ENCODE results near the gene DDX23. TPM values are rescaled to one million over a fixed set of nuclear protein-coding genes. Genes with fewer than 3 reads are reported as not detected.

DDX23 gene
- total and polyA plus RNA-seq, 7 experiments from 2014 or later: 32.8 to 160 (median 90.9) TPM

DNA sequence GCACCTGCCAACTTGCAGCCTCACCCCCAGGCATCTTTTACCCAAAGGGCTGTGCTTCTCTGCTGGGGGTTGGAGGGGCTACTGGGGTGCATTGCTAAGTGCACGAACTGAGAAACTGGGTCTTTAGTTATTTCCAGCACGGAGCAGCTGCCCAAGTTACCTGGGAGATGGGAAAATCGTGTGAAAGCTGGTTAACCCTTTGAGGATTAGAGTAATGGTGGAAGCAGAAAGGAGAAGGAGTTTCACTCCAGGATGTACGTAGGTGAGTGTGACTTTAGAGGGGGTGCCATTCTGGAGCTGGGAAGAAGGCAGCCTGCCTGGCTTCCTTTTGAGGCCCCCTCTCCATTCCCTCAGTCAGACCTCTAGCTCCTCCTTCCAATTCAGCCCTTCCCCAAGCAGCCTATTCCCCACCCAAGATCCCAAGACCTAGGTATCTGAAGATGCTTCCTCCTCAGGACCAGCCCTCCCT, 62.1 kb downstream of the DDX23 start:
- Histone ChIP-seq H3K4me1 (ENCODE audit: control insufficient read depth in 2 of 2, insufficient read depth in 2 of 2, low read length in 2 of 2) (no peaks in the 10 kb centered on the region), H3K9me3 (ENCODE audit: control insufficient read depth in 2 of 3, low read length in 3 of 3) (no peaks in the 10 kb centered on the region), H3K36me3 (ENCODE audit: control insufficient read depth in 2 of 3, insufficient read depth in 3 of 3, low read length in 3 of 3) (no peaks in the 10 kb centered on the region), H3K4me3 (ENCODE audit: low read length) (no peak overlapping the region), H3K27me3 (ENCODE audit: control insufficient read depth in 2 of 2, insufficient read depth in 2 of 2, low read length in 2 of 2) (peaks cover 12 to 15% of the 10 kb centered on the region in 2 donors), H3K27ac (ENCODE audit: low read depth, low read length) (no peak overlapping the region)
- H3K36me3 Mint-ChIP-seq: no peaks in the 10 kb centered on the region
- DNase-seq (no peak), ATAC-seq (no peak)
- no peak overlapping the region for H3K27ac Mint-ChIP-seq
- ChIA-PET POLR2A (no interaction called here), CTCF (interaction anchor here (1.0 kb wide), 2 partner anchors 35 to 101 kb away, joined by 3 read pairs; no protein-coding TSS in a partner anchor)
- no peaks in the 10 kb centered on the region for H3K9me3 Mint-ChIP-seq
- peaks cover 42 to 64% (median 49%) of the 10 kb centered on the region in 5 donors for H3K27me3 Mint-ChIP-seq
- H3K4me1 Mint-ChIP-seq: peaks cover 5 to 14% (median 10%) of the 10 kb centered on the region in 7 donors
- intact Hi-C loops (cut with micrococcal nuclease): loop anchor here in 1 of 2 donors (2.0 kb wide), 1 partner anchor 25 kb away; no protein-coding TSS in a partner anchor
- H3K4me3 Mint-ChIP-seq: peak overlapping the region in 9 of 10 donors; percentile 17 to 79 (median 62)

DNA sequence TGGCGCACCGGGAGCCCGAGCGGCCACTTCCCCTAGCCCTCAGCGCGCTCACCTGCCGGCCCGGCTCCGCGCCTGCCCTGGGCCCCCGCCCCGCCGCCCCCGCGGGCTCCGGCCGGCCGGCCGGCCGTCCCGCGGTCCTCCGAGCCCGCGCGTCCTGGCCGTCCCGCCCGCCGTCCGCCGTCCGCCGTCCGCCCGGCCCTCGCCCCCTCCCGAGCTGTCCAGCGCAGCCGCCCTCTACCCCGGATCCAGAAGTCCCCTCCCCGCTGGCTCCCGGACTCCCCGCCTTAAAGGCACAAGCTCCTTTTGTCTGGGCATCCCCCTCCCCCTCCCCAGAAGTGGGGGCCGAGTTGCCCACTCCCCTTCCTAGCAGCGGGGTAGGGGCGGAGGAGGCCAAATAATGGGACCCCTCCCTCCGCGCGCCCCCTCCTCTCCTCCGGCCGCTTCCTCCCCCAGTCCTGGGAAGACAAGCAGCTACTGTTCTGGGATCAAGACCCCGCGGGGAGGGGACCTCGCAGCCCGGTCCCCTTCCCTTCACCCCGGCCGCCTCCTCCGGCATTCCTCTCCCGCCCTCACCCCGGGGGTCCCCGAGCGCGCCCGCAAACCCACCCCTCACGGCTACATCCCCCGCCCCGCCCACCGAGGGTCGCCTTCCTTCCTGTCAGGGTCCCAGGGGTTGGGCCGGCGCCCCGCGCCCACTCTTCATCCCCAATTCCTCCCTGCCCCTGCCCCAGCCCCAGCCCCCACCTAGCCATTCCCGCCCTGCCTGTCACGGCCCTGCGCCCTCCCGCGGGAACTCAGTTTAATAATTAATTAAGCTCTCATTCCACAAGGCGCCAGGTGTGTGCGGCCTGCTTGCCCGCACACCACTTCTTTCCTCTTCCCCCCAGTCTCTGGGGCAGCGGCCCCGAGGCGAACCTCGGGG, 62.8 kb downstream of the DDX23 start, which contains the start of gene ADCY6:
Gene ADCY6, minus strand, starts transcription at position 236 of the 922 bp plus-strand sequence. CDS start 5,655 bp downstream, outside the sequence.
- Histone ChIP-seq H3K27me3 (ENCODE audit: control insufficient read depth in 2 of 2, insufficient read depth in 2 of 2, low read length in 2 of 2) (peaks cover 12 to 15% of the 10 kb centered on the region in 2 donors), H3K36me3 (ENCODE audit: control insufficient read depth in 2 of 3, insufficient read depth in 3 of 3, low read length in 3 of 3) (no peaks in the 10 kb centered on the region), H3K4me3 (ENCODE audit: low read length) (no peak within 1 kb of the TSS), H3K27ac (ENCODE audit: low read depth, low read length) (no peak within 1 kb of the TSS), H3K4me1 (ENCODE audit: control insufficient read depth in 2 of 2, insufficient read depth in 2 of 2, low read length in 2 of 2) (no peaks in the 10 kb centered on the region), H3K9me3 (ENCODE audit: control insufficient read depth in 2 of 3, low read length in 3 of 3) (no peaks in the 10 kb centered on the region)
- POLR2A ChIA-PET: no interaction called here
- peak within 1 kb of the TSS; percentile 59 to 86 (median 66) for H3K4me3 Mint-ChIP-seq
- DNase-seq (peak in 1 of 9 donors; percentile 8), ATAC-seq (peak; percentile 34)
- H3K36me3 Mint-ChIP-seq: no peaks in the 10 kb centered on the region
- H3K4me1 Mint-ChIP-seq: peaks cover 5 to 14% (median 10%) of the 10 kb centered on the region in 7 donors
- CTCF ChIA-PET: no interaction called here
- H3K27ac Mint-ChIP-seq: no peak within 1 kb of the TSS
- H3K27me3 Mint-ChIP-seq: peaks cover 44 to 65% (median 53%) of the 10 kb centered on the region in 5 donors
- intact Hi-C loops (cut with micrococcal nuclease): loop anchor here in 1 of 2 donors (2.0 kb wide), 1 partner anchor 24 kb away; no protein-coding TSS in a partner anchor
- H3K9me3 Mint-ChIP-seq: no peaks in the 10 kb centered on the region

DNA sequence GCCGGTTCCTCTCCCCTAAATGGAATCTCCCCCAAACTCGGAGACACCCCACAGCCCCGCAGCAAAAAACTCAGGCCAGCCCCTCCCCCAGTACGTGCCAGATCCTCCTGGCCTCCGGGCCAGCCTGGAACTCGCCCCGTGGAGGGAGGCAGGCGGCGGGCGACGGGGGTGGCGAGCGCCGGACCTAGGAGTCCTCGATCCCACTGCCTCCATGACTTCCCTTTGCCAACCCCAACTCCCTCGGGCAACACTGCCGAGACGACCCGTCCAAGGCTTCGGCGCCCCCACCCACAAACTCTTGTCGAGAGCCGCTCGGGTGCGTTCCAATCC, 63.5 kb downstream of the DDX23 start:
- CTCF ChIA-PET: no interaction called here
- H3K27ac Mint-ChIP-seq: no peak overlapping the region
- H3K4me3 ChIP-seq (ENCODE audit: low read length): no peak overlapping the region

DNA sequence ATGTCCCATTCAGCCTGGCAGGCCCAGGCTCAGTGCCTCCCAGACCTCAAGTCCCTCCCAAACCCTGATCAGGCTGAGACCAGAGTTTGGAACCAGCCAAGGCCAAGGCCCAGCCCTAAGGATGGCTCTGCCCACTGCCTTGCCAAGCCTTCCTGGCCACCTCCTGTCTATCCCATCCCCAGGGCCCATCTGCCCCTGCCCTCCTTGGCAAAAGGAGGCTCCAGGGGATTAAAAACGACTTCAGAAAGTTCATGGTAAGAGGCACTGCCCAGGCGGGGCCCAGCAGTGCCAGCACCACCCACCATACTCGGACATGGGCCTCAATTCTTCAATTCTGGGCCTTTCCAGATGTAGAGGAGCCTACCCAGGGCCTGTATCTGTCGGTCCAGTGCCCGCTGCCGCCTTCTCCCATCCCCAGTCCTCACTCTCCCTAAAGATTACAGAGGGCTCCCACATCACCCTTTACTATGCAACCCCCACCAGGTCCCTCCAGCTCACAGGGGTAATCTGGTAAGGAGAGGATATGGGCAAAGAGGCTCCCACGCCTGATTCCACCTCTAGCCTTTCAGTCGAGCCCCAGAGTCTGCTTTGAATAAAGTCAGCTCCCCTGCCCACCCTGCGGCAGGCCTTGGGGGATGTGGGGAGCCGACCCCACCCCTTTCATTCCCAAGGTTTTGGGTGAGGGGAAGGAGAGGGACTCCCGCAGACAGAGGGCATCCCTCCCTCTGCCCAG, 64.0 kb downstream of the DDX23 start:
- H3K9me3 ChIP-seq (ENCODE audit: control insufficient read depth in 2 of 3, low read length in 3 of 3): no peaks in the 10 kb centered on the region
- no peak overlapping the region for H3K27ac ChIP-seq (ENCODE audit: low read depth, low read length)
- H3K27ac Mint-ChIP-seq: no peak overlapping the region
- no peaks in the 10 kb centered on the region for H3K36me3 ChIP-seq (ENCODE audit: control insufficient read depth in 2 of 3, insufficient read depth in 3 of 3, low read length in 3 of 3)
- ChIA-PET POLR2A (no interaction called here), CTCF (no interaction called here)
- H3K4me1 ChIP-seq (ENCODE audit: control insufficient read depth in 2 of 2, insufficient read depth in 2 of 2, low read length in 2 of 2): no peaks in the 10 kb centered on the region
- peaks cover 12 to 15% of the 10 kb centered on the region in 2 donors for H3K27me3 ChIP-seq (ENCODE audit: control insufficient read depth in 2 of 2, insufficient read depth in 2 of 2, low read length in 2 of 2)
- H3K4me3 Mint-ChIP-seq: peak overlapping the region; percentile 59 to 86 (median 64)
- DNase-seq (no peak), ATAC-seq (no peak)
- H3K4me3 ChIP-seq (ENCODE audit: low read length): no peak overlapping the region
- no peaks in the 10 kb centered on the region for H3K9me3 Mint-ChIP-seq
- H3K4me1 Mint-ChIP-seq: peaks cover 5 to 14% (median 10%) of the 10 kb centered on the region in 7 donors
- H3K27me3 Mint-ChIP-seq: peaks cover 44 to 65% (median 53%) of the 10 kb centered on the region in 5 donors
- no peaks in the 10 kb centered on the region for H3K36me3 Mint-ChIP-seq
- intact Hi-C loops (cut with micrococcal nuclease): loop anchor here in 1 of 2 donors (2.0 kb wide), 1 partner anchor 23 kb away; no protein-coding TSS in a partner anchor

More for the DNA sequence above, 63.5 kb downstream of the DDX23 start:
- H3K27me3 Mint-ChIP-seq: peaks cover 44 to 65% (median 53%) of the 10 kb centered on the region in 5 donors
- intact Hi-C loops (cut with micrococcal nuclease): loop anchor here in 1 of 2 donors (2.0 kb wide), 1 partner anchor 24 kb away; no protein-coding TSS in a partner anchor
- POLR2A ChIA-PET: no interaction called here
- ATAC-seq (peak; percentile 14), DNase-seq (no peak)
- H3K36me3 Mint-ChIP-seq: no peaks in the 10 kb centered on the region
- H3K4me3 Mint-ChIP-seq: peak overlapping the region; percentile 59 to 86 (median 66)
- Histone ChIP-seq H3K27ac (ENCODE audit: low read depth, low read length) (no peak overlapping the region), H3K27me3 (ENCODE audit: control insufficient read depth in 2 of 2, insufficient read depth in 2 of 2, low read length in 2 of 2) (peaks cover 12 to 15% of the 10 kb centered on the region in 2 donors), H3K36me3 (ENCODE audit: control insufficient read depth in 2 of 3, insufficient read depth in 3 of 3, low read length in 3 of 3) (no peaks in the 10 kb centered on the region), H3K4me1 (ENCODE audit: control insufficient read depth in 2 of 2, insufficient read depth in 2 of 2, low read length in 2 of 2) (no peaks in the 10 kb centered on the region), H3K9me3 (ENCODE audit: control insufficient read depth in 2 of 3, low read length in 3 of 3) (no peaks in the 10 kb centered on the region)
- H3K4me1 Mint-ChIP-seq: peaks cover 5 to 14% (median 10%) of the 10 kb centered on the region in 7 donors
- no peaks in the 10 kb centered on the region for H3K9me3 Mint-ChIP-seq

DNA sequence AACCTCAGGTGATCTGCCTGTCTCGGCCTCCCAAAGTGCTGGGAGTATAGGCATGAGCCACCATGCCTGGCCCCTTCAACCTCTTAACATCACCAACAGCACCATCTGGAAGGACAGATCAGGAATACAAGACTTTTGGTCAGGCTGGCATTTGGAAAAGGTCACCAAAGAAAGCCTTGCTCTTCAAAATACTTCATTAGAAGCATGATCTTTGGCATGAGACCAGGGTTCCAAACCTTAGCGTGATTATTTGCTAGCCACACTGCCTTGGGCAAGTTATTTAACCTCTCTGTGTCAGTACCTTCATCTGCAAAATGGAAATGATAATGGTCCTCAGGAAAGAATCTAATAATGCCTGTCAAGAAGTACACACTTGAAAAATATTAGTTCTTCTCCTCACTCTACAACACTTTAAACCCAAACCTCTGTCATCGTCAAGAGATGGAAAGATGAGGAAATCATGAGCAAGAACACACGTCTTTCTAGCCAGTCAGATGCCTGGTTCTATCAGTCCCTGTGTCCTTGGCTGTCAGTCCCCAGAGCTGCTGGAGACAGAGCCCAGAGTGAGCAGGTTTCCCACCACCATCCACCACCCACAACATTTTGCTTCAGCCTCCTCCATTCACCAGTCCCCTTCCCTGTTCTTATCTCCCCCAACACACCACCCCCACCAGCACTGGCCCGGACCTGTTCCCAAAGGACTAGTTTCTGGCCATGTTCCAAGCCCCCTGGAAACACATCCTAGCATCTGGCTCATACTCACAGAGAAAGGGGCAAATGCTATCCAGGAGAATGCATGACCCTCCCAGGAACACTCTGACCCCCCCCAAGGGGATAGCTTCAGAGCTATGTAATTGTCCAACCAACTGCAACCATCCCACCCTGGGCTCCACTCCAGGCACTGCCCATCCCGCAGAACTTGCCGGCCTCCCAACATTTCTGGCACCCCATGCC, 65.1 kb downstream of the DDX23 start:
- CTCF ChIA-PET: no interaction called here
- ATAC-seq: no peak
- POLR2A ChIA-PET: no interaction called here

More for the DNA sequence above, 65.1 kb downstream of the DDX23 start:
- DNase-seq: no peak
- H3K27me3 ChIP-seq (ENCODE audit: control insufficient read depth in 2 of 2, insufficient read depth in 2 of 2, low read length in 2 of 2): peaks cover 12 to 15% of the 10 kb centered on the region in 2 donors
- H3K36me3 Mint-ChIP-seq: no peaks in the 10 kb centered on the region
- intact Hi-C loops (cut with micrococcal nuclease): no loop called here
- H3K27ac Mint-ChIP-seq: no peak overlapping the region
- peaks cover 5 to 14% (median 10%) of the 10 kb centered on the region in 7 donors for H3K4me1 Mint-ChIP-seq
- H3K9me3 Mint-ChIP-seq: no peaks in the 10 kb centered on the region
- H3K4me3 ChIP-seq (ENCODE audit: low read length): no peak overlapping the region
- no peaks in the 10 kb centered on the region for H3K9me3 ChIP-seq (ENCODE audit: control insufficient read depth in 2 of 3, low read length in 3 of 3)
- H3K36me3 ChIP-seq (ENCODE audit: control insufficient read depth in 2 of 3, insufficient read depth in 3 of 3, low read length in 3 of 3): no peaks in the 10 kb centered on the region
- H3K4me3 Mint-ChIP-seq: peak overlapping the region in 3 of 10 donors; percentile 51 to 70 (median 63)
- no peaks in the 10 kb centered on the region for H3K4me1 ChIP-seq (ENCODE audit: control insufficient read depth in 2 of 2, insufficient read depth in 2 of 2, low read length in 2 of 2)
- peaks cover 44 to 62% (median 55%) of the 10 kb centered on the region in 5 donors for H3K27me3 Mint-ChIP-seq
- no peak overlapping the region for H3K27ac ChIP-seq (ENCODE audit: low read depth, low read length)

Data from naive thymus-derived CD4-positive, alpha-beta T cell (primary cell).